ENCODE measurements around the gene TCEA2. TPM values are rescaled to one million over a fixed set of nuclear protein-coding genes. Genes with fewer than 3 reads are reported as not detected.

The TCEA2 gene
- total and polyA plus RNA-seq, 2 of the 13 experiments (the other 11 are each of a cell fraction or from before 2014, with no cell fraction given): 28.1 to 33.7 TPM

- TF ChIP-seq KDM1A (CRISPR knock-in tag; IDR thresholded peaks at IDR 0.05): peak; percentile 100
- no peak for TF ChIP-seq ZNF34 (CRISPR knock-in tag; IDR thresholded peaks at IDR 0.05; ENCODE audit: borderline replicate concordance)
- TF ChIP-seq, protein P1, sequence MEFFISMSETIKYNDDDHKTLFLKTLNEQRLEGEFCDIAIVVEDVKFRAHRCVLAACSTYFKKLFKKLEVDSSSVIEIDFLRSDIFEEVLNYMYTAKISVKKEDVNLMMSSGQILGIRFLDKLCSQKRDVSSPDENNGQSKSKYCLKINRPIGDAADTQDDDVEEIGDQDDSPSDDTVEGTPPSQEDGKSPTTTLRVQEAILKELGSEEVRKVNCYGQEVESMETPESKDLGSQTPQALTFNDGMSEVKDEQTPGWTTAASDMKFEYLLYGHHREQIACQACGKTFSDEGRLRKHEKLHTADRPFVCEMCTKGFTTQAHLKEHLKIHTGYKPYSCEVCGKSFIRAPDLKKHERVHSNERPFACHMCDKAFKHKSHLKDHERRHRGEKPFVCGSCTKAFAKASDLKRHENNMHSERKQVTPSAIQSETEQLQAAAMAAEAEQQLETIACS (CRISPR knock-in tag; IDR thresholded peaks at IDR 0.05): no peak
- TF ChIP-seq SP2 (CRISPR knock-in tag; IDR thresholded peaks at IDR 0.05): 0 out of 2 replicates have a peak, but pooled peaks have one; percentile 6
- TF ChIP-seq ZNF768 (CRISPR knock-in tag; IDR thresholded peaks at IDR 0.05): no peak
- TF ChIP-seq ZNF564 (CRISPR knock-in tag; IDR thresholded peaks at IDR 0.05): peak; percentile 45; the same call in 1 of the 2 replicates
- 0 out of 2 replicates have a peak, but pooled peaks have one; percentile 75 for TF ChIP-seq SMYD3 (CRISPR knock-in tag; IDR thresholded peaks at IDR 0.05)
- TF ChIP-seq IKZF1 (IDR thresholded peaks at IDR 0.05): 0 out of 2 replicates have a peak, but pooled peaks have one; percentile 27
- TF ChIP-seq TRIM24 (CRISPR knock-in tag; IDR thresholded peaks at IDR 0.05): 0 out of 2 replicates have a peak, but pooled peaks have one; percentile 31
- TF ChIP-seq ATRX (CRISPR knock-in tag; IDR thresholded peaks at IDR 0.05; ENCODE audit: borderline replicate concordance): no peak
- TF ChIP-seq, protein P2, sequence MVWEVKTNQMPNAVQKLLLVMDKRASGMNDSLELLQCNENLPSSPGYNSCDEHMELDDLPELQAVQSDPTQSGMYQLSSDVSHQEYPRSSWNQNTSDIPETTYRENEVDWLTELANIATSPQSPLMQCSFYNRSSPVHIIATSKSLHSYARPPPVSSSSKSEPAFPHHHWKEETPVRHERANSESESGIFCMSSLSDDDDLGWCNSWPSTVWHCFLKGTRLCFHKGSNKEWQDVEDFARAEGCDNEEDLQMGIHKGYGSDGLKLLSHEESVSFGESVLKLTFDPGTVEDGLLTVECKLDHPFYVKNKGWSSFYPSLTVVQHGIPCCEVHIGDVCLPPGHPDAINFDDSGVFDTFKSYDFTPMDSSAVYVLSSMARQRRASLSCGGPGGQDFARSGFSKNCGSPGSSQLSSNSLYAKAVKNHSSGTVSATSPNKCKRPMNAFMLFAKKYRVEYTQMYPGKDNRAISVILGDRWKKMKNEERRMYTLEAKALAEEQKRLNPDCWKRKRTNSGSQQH (CRISPR knock-in tag; IDR thresholded peaks at IDR 0.05; ENCODE audit: low read depth): peak; percentile 15; the same call in 1 of the 2 replicates
- TF ChIP-seq, protein P3, sequence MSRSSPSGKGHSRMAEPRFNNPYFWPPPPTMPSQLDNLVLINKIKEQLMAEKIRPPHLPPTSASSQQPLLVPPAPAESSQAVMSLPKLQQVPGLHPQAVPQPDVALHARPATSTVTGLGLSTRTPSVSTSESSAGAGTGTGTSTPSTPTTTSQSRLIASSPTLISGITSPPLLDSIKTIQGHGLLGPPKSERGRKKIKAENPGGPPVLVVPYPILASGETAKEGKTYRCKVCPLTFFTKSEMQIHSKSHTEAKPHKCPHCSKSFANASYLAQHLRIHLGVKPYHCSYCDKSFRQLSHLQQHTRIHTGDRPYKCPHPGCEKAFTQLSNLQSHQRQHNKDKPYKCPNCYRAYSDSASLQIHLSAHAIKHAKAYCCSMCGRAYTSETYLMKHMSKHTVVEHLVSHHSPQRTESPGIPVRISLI (CRISPR knock-in tag; IDR thresholded peaks at IDR 0.05; ENCODE audit: borderline replicate concordance): no peak
- no peak; the same call in 1 of the 2 replicates for TF ChIP-seq BRD4 (CRISPR knock-in tag; IDR thresholded peaks at IDR 0.05)
- peak; percentile 28; the same call in 1 of the 2 replicates for TF ChIP-seq ZNF317 (CRISPR knock-in tag; IDR thresholded peaks at IDR 0.05)
- no peak for TF ChIP-seq BCLAF1 (IDR thresholded peaks at IDR 0.05)
- peak; percentile 88 for TF ChIP-seq ZNF263 (CRISPR knock-in tag; IDR thresholded peaks at IDR 0.05)
- no peak for TF ChIP-seq KDM2A (CRISPR knock-in tag; IDR thresholded peaks at IDR 0.05; ENCODE audit: borderline replicate concordance, low read depth)
- no peak for TF ChIP-seq ZNF337 (CRISPR knock-in tag; IDR thresholded peaks at IDR 0.05; ENCODE audit: borderline replicate concordance, low read depth)
- 0 out of 2 replicates have a peak, but pooled peaks have one; percentile 31 for TF ChIP-seq TFAP4 (IDR thresholded peaks at IDR 0.05; ENCODE audit: borderline replicate concordance, low read depth)
- peak; percentile 89; the same call in 1 of the 2 replicates for TF ChIP-seq ZNF354B (CRISPR knock-in tag; IDR thresholded peaks at IDR 0.05)
- peak; percentile 11; the same call in 1 of the 2 replicates for TF ChIP-seq ZKSCAN5 (CRISPR knock-in tag; IDR thresholded peaks at IDR 0.05)
- TF ChIP-seq, protein P4, sequence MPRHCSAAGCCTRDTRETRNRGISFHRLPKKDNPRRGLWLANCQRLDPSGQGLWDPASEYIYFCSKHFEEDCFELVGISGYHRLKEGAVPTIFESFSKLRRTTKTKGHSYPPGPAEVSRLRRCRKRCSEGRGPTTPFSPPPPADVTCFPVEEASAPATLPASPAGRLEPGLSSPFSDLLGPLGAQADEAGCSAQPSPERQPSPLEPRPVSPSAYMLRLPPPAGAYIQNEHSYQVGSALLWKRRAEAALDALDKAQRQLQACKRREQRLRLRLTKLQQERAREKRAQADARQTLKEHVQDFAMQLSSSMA (CRISPR knock-in tag; IDR thresholded peaks at IDR 0.05): no peak
- no peak for TF ChIP-seq TBX2 (CRISPR knock-in tag; IDR thresholded peaks at IDR 0.05; ENCODE audit: borderline replicate concordance)
Observed at GRCh38 chr20:64055396-64055892, 7.6 kb upstream of the TCEA2 start (continued).
